Fibroblast of peridontal ligament (primary cell): Measurements from ENCODE around the gene BCL3.
A peak's percentile ranks its signal among the peaks of the same experiment; 100 is the strongest.
"Not testable (repeated sequence)": the region's sequence is repeated elsewhere in the genome, so short reads cannot be mapped to it uniquely, and the experiment has no call there.

ENCODE experiments used
- DNase-seq: peaks from one replicate; pipeline ENCODE4 v3.0.0-alpha.2; 2010; ENCODE audit errors: extremely low read depth

Gene BCL3, protein sequence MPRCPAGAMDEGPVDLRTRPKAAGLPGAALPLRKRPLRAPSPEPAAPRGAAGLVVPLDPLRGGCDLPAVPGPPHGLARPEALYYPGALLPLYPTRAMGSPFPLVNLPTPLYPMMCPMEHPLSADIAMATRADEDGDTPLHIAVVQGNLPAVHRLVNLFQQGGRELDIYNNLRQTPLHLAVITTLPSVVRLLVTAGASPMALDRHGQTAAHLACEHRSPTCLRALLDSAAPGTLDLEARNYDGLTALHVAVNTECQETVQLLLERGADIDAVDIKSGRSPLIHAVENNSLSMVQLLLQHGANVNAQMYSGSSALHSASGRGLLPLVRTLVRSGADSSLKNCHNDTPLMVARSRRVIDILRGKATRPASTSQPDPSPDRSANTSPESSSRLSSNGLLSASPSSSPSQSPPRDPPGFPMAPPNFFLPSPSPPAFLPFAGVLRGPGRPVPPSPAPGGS

DNA sequence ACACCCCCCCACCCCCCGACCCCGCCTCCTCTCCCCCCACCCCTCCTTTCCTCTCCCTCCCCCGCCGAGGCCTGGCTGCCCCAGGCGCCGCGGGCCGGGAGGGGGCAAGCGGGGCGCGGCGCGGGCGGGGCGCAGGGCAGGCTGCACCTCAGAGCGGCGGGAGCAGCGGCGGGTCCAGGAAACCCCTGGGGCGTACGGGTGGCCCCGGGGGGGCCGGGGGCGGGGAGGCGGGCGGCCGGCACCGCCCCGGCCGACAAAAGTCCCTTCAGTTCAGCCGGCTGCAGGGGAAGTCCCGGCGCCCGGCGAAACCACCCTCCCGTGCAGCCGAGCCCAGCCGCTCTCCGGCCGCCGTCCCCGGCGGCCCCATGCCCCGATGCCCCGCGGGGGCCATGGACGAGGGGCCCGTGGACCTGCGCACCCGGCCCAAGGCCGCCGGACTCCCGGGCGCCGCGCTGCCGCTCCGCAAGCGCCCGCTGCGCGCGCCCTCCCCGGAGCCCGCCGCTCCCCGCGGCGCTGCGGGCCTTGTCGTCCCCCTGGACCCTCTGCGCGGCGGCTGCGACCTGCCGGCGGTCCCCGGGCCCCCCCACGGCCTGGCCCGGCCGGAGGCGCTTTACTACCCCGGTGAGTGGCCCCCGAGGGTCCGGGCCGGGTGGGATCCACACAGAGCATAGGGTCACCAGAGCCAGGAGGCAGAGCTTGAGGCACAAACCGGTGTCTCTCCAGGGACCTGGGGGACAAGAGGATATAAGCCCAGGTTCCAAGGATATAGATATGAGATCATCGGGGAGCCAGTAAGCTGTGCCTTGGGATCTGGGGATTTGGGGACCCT lies at the start of gene BCL3:
TSS of gene BCL3 (plus strand) at position 283 of the 829 bp plus-strand sequence. CDS start at position 366, 83 bp downstream.
- DNase-seq = no peak

DNA sequence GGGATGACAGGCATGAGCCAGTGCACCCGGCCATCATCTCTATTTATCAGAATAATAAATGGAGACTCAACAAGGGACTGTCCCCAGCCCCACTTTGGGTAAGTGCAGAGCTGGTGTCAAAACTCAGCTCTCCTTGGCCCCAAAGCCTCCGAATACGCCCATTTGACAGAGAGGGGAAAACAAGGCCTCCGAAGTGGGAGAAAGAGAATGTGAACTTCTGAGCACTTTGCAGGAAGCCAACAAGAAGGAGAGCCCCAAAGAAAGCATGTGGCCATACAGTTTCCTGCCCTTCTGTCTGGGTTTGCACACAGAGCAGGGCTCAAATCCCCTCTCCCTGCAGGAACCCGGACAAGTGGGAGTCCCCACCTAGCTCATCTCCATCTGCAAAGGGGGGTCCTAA lies 48.0 kb upstream of the BCL3 start:
- DNase-seq = no peak

DNA sequence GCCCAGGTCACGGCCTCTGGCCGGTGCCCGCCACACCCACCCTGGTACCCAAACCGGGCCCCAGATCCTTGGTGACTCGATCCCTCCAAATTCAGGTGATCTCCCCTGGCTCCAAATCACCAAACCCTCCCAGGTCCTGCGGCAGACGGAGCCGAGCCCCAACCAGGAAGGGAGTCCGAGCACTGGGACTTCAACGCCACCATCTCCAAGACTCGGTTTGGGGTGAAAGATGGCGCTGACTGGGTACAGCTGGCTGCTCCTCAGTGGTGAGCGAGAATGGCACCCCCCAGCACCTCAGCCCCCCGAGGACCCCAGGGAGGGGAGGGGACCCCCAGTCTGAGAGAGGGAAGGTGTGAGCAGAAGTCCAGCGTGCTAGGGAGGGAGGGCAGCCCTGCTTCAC lies 47.3 kb upstream of the BCL3 start:
- no peak for DNase-seq

DNA sequence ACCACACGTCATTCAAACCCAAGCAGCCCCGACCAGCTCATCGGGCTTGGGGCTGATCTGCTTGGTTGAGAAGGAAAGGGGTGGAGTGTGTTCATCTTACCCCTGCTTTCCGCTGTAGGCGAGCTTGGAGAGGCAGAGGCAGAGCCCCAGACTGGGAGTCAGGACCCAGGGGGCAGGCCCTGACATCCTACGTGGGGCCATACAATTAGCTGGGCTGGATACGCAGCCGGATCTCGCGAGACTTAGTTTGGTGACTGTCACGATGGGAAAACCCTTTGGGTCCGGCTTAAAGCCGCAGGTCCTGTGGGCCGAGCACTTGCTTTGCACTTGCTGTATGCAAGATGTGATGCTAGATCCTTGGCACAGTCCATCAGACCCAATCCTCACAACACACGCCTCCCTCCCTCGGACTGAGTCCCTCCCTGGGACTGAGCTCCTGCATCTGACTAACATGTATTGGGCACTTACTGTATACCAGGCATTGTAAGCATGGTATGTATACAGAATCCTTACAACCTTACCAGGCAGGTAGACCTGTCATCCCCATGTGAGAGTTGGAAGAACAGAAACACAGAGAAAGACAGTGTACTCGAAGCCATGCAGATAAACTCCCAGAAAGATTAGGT lies 45.8 kb upstream of the BCL3 start:
- DNase-seq = no peak

DNA sequence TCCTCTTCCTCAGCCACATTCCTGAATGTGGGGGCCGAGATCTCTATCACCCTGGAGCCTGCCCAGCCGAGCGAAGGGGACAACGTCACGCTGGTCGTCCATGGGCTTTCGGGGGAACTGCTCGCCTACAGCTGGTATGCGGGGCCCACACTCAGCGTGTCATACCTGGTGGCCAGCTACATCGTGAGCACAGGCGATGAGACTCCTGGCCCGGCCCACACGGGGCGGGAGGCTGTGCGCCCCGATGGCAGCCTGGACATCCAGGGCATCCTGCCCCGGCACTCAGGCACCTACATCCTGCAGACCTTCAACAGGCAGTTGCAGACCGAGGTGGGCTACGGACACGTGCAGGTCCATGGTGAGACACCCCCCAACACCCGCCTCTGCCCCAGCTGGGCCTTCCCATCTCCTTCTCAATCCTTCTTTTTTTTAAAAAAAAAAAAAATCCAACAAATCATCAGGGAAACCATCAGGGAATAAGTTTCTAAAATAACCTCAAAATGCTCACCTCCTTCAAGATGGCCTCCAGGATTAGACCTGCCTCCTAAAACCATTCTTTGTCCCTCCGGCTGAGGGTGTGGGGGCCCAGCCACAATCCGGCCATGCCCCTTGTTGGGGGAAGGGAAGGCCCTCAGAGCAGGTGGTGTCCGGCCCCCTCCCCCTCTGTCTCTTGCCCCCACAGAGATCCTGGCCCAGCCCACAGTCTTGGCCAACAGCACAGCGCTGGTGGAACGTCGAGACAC lies 45.0 kb upstream of the BCL3 start:
- DNase-seq = no peak

DNA sequence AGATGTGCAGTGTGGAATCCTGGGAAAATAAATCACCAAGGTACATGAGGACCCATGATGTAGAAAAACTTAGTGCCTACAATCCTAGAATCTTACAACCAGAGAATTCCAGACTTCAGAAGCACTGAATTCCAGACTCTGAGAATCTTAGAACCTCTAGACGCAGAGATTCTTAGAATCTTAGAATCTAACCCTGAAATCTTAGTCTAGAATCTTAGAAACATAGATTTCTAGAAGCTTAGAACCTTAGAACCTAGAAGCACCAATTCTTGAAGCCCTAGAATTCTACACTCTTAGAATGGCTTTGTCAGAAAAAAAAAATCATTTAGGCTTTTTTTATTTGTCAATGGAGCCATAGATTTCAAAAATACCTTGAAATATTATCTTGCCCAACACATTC lies 43.5 kb upstream of the BCL3 start:
- no peak for DNase-seq

DNA sequence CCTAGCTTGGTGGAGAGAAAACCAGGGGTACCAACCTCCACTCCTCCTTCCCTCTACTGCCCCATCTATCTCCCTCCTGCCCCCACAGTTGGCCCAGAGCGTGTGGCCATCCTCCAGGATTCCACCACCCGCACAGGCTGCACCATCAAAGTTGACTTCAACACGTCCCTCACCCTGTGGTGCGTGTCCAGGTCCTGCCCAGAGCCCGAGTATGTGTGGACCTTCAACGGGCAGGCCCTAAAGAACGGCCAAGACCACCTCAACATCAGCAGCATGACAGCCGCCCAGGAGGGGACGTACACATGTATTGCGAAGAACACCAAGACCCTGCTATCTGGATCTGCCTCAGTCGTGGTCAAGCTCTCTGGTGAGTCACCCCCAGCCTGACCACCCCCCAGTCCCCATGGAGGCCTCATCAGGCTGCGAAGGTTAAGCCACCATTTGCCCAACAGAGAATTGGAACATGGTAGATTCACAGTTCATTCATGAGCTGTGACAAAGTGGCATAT lies 43.0 kb upstream of the BCL3 start:
- no peak for DNase-seq

DNA sequence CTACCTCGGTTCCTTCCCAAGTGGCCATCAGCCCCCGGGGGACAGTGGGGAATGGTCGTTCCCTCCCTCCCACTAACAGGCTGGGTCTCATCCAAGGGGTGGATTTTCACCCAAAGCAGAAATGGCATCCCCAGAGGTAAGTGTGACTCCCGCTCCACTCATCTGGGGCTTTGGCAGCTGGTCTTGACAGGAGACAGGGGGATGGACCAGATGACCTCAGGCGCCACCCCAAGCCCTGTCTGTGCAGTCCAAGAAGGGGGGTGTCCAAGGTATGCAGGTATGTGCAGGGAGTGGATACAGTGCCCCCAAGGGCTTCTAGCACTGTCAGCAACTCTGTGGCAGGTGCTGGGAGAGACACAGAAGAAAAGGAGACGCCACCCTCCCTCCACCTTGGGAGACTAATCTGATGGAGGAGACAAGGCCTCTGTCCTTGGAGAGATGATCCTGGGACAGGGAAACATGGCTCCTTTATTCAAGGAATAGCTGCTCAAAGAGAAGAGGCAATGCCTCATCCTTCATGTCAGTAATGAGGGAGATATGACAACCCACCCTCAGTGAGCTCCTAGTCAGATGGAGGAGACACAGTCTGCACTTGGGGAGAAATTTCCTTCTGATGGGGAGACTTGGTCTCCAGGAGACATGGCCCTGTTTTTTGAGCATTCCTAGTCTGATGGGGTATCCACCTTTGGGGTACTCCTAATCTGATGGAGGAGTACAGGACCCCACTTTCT lies 41.8 kb upstream of the BCL3 start:
- DNase-seq = no peak

DNA sequence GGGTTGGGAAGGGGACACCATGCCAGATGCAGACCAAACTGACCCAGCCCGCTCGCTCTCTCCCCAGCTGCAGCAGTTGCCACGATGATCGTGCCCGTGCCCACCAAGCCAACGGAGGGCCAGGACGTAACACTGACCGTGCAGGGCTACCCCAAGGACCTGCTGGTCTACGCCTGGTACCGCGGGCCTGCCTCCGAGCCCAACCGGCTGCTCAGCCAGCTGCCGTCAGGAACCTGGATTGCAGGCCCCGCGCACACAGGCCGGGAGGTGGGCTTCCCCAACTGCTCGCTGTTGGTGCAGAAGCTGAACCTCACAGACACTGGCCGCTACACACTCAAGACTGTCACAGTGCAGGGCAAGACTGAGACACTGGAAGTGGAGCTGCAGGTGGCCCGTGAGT lies 40.7 kb upstream of the BCL3 start:
- DNase-seq = no peak

DNA sequence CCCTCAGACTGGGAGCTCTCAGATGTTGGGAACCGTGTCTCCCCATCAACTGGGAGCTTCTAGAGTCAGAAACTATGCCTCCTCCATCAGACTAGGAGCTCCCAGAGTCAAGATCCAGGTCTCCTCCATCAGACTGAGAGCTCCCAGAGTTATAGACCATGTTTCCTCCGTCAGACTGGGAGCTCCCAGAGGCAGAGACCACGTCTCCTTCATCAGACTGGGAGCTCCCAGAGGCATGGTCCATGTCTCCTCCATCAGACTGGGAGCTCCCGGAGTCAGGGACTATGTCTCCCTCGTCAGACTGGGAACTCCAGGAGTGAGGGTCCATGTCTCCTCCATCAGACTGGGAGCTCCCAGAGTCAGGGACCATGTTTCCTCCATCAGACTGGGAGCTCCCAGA lies 39.6 kb upstream of the BCL3 start:
- no peak for DNase-seq

DNA sequence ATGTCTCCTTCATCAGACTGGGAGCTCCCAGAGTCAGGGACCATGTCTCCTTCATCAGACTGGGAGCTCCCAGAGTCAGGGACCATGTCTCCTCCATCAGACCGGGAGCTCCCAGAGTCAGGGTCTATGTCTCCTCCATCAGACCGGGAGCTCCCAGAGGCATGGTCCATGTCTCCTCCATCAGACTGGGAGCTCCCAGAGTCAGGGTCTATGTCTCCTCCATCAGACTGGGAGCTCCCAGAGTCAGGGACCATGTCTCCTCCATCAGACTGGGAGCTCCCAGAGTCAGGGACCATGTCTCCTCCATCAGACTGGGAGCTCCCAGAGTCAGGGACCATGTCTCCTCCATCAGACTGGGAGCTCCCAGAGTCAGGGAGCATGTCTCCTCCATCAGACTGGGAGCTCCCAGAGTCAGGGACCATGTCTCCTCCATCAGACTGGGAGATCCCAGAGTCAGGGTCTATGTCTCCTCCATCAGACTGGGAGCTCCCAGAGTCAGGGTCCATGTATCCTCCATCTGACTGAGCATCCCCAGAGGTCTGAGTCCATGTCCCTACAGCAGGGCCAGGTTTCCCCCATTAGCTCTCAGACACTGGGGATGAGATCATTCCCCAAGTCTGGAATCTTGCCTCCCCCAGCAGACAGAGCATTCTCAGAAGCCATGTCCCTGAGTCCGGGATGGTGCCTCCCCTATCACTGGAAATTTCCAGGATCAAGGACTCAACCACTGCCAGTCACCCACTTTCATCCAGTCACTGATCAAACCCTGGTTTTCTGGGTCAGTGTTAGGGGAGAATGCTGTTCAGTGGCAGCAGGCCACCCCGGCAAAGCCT lies 38.9 kb upstream of the BCL3 start:
- DNase-seq = not testable (repeated sequence)

DNA sequence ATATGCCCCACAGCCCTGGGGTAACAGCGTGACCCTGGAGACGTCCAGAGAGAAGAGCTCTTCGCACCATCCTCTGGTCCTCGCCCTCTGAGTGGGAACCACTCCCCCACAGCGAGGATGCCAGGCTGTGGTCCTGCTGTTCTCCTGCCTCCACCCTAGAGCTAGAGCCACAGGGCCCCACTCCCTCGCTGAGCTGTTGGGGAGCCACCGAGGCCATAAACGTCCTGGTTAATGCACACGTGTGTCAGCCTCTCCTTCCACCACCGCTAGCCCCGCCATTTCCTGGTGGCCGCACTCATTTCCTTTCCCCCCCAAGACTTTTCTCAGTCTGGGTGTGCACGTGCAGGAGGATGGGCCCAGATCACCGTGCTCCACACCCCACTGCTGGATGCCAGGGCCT lies 38.0 kb upstream of the BCL3 start:
- no peak for DNase-seq

DNA sequence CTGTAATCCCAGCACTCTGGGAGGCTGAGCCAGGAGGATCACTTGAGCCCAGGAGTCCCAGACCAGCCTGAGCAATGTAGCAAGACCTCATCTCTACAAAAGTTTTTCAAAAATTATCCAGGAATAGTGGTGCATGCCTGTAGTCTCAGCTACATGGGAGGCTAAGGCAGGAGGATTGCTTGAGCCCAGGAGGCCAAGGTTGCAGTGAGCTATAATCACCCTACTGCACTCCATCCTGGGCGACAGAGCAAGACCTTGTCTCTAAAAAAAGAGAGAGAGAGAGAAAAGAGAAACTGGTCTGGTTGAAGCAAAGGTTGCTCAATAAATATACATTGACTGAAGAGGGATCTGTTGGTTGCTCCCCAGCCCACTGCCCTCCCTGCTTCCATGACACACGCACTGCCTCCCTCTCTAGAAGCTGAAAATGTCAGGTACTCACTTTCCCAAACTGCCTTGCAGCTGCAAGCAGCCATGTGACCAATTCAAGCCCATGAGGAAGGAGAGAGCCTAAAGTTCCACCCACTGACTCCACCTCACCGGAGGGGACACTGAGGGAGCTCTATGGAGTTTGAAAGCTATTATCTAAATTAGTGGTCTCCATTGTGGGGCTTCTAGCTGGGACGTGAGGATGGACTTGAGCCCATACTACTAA lies 35.5 kb upstream of the BCL3 start:
- DNase-seq = no peak

DNA sequence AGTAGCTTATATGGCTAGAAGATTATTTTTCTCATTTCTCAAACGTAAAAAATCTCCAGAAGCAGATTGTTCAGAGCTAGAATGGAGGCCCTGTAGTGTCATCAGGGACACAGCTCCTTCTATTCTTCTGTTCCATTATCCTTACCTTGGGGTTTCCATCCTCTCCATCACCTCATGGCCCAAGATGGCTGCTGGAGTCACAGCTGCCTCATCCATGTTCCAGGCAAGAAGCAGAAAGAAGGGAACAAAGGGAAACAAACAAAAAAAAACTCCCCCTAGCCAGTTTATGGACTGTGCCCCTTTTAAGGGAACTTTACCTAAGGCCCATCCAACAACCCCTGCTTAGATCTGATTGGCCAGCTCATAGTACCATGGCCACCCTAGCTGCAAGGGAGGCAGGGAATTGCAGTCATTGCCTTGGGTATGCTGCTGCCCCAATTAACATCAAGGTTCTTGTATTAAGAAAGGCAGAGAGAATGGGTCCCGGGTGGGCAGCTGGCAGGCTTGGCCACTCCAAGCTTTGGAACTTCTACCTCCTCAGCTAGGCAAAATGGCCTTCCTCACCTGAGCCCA lies 33.8 kb upstream of the BCL3 start:
- DNase-seq = no peak

DNA sequence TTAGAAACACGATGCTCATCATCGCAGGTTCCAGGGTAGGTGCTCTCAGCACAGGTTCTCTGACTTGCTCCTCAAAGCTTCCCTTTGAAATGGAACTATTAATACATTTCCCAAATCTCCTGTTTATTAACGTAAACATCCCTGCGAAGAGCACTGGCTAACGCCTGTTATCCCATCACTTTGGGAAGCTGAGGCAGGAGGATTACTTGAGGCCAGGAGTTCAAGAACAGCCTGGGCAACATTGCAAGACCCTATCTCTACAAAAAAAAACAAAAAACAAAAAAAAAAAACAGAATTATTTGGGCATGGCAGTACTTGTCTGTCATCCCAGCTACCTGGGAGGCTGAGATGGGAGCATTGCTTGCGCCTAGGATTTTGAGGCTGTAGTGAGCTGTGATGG lies 30.9 kb upstream of the BCL3 start:
- no peak for DNase-seq

DNA sequence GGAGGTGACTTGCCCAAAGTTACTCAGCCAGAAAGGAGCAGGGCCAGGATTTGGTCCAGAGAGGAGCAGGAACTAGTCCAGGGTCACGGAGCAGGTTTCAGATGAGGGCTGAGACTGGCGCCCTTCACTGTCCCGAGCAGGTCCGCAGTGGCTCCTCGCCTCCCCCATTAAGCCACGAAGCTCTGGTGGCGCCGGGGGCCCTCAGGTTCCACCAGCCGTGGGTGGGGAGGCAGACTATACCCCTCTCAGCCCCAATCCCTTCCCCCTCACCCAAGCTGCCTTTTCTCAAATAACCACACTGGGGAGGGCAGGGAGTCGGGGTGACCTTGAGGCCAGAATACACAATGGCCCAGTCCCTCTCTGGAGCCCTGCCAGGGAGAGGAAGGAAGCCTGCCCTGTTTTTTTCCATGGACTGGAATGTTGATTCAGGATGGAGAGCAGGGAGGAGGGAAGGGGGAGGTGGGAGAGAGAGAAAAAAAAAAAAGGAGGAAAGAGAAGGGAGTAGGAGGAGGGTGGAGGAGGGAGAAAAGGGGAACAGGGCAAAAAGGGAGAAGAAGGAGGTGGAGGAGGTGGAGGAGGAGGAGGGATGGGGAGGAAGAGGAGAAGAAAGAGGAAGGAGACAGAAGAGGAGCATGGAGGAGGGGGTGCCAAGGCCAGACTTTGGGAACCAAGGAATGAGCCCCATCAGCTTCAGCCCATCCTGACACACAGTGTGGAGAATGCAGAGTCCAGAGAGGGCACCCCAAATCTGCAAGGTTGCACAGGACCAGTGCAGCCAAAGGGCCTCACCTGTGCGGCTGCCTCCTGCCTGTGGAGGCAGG lies 29.9 kb upstream of the BCL3 start:
- peak; percentile 38 for DNase-seq

DNA sequence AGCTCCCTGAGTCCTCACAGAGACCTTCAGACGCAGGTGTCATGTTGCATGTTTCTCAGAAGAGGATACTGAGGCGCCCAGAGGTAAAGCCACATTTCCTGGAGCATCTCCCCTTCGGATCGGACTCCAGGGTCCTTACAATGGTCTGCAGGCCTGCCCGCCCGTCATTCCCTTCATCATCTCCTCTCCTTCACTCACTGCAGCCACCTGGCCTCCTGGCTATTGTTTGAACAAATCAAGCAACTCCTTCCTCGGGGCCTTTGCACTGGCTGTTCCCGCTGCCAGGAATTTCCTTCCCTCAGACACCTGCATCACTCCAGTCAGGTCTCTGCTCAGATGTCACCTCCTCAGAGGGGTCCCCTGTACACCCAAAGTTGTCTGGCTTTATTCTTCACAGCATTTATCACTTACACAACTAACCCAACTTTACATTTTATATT lies 29.2 kb upstream of the BCL3 start:
- no peak for DNase-seq

DNA sequence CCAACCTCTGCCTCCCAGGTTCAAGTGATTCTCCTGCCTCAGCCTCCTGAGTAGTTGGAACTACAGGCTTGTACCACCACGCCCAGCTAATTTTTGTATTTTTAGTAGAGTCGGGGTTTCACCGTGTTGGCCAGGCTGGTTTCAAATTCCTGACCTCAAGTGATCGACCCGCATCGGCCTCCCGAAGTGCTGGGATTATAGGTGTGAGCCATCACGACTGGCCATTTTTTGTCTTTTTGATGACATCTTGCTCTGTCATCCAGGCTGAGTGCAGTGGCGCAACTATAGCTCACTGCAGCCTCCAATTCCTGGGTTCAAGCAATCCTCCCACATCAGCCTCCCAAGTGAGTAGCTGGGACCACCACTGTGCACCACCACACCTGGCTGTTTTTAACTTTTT lies 28.1 kb upstream of the BCL3 start:
- DNase-seq = not testable (repeated sequence)
